Astrocyte (in vitro differentiated cells and primary cell): ENCODE data around the gene SGCD.

Source experiments
- EZH2 ChIP-seq: IDR thresholded peaks from 2 replicates; pipeline ENCODE4 v1.6.1; 2012; ENCODE audit warnings: mild to moderate bottlenecking, low read length, inconsistent platforms; ENCODE audit not compliant: insufficient read depth
- TF ChIP-seq, protein P1 (sequence below): IDR thresholded peaks from 2 replicates; pipeline ENCODE4 v1.5.1; 2011; ENCODE audit warnings: low read depth, mild to moderate bottlenecking, inconsistent platforms, low read length, moderate library complexity; ENCODE audit not compliant: insufficient read depth

DNA sequence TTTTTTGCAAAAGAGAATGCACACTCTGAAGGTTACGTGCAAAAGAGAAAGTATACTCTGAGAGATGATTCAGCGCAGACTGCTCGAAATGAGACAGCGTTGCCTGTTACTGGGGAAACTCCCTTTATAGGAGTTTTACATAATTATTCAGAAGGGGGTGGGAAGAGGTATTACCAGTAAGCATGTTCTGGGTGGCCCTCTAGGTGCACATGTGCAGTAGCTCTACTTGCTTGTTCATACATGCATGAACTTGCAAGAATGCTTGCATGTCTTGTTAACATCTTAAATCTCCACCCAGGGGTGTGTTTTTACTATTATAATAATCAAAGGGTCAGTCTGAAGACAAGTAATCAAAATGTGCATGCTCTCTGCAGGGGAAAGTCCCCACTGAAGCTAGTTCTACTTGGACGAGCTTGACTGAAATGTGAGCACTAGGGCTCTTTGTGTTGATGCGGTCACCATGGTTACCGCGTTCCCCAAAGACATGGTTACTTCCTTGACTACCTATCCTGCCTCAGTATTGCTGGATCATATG, 75.5 kb downstream of the SGCD start:
- TF ChIP-seq, protein P1, sequence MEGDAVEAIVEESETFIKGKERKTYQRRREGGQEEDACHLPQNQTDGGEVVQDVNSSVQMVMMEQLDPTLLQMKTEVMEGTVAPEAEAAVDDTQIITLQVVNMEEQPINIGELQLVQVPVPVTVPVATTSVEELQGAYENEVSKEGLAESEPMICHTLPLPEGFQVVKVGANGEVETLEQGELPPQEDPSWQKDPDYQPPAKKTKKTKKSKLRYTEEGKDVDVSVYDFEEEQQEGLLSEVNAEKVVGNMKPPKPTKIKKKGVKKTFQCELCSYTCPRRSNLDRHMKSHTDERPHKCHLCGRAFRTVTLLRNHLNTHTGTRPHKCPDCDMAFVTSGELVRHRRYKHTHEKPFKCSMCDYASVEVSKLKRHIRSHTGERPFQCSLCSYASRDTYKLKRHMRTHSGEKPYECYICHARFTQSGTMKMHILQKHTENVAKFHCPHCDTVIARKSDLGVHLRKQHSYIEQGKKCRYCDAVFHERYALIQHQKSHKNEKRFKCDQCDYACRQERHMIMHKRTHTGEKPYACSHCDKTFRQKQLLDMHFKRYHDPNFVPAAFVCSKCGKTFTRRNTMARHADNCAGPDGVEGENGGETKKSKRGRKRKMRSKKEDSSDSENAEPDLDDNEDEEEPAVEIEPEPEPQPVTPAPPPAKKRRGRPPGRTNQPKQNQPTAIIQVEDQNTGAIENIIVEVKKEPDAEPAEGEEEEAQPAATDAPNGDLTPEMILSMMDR, result no peak
- TF ChIP-seq EZH2, result no peak
